GM18861 (cell line): ENCODE results near the gene ACTR1B.
"Not testable (repeated sequence)": the region's sequence is repeated elsewhere in the genome, so short reads cannot be mapped to it uniquely, and the experiment has no call there.

Experiments used
- ATAC-seq: cut with Tn5 transposase; IDR thresholded peaks from one replicate; pipeline ENCODE4 v1.9.1; 2021; ENCODE audit not compliant: unreplicated experiment

Gene ACTR1B

GRCh38 chr2:97691166-97691565 is 27.3 kb upstream of the ACTR1B start:
- ATAC-seq, result no peak

DNA sequence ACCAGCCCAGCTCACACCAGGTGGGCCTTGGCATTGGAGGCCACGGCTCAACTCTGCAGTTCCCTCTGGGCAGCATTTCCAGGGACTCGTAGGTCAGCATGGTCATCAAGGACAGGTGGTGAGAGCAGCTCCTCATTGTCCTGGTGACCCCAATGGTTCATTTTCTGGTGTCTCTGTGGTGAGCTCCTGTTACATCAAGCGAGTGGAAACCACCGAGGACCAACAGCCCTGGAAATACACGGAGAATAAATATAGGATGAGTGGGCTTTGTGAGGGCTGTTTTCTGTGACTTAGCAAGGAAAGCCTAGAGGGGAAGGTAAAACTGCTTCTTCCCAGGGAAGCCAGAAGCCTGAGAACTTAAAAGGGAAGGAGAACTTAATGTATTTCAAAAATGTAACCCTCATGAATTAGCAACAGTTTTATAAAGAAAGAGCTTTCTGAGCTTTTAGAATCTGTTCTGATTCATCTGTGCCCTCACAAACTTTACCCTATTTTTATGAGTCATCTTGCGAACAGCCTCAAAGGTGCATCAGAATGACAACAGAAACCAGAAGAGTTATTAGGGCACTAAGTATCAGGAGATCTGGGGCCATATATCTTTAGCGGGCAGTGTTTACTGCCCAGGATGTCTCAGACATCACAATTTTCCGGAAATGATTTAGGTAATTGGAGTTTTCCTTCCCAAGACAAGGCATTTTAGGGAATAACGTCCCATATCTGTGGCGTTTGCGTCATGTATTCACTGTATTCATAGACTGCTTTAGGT is 24.4 kb upstream of the ACTR1B start:
- no peak for ATAC-seq

DNA sequence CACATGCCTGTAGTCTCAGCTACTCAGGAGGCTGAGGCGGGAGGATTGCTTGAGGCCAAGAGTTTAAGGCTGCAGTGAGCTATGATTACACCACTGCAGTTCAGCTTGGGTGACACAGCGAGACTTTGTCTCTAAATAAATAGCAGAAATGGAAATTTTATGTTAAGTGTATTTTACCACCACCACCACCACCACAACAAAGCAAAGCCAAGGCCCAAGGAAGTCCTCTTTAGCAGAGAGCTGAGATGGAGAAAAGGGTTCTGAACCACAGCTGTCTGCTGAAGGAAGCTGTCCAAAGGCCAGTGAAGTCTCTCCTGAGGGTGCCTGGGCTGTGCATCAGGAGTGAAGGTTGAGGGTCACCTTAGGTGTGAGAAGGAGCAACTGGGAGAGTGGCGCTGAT is 23.4 kb upstream of the ACTR1B start:
- not testable (repeated sequence) for ATAC-seq

DNA sequence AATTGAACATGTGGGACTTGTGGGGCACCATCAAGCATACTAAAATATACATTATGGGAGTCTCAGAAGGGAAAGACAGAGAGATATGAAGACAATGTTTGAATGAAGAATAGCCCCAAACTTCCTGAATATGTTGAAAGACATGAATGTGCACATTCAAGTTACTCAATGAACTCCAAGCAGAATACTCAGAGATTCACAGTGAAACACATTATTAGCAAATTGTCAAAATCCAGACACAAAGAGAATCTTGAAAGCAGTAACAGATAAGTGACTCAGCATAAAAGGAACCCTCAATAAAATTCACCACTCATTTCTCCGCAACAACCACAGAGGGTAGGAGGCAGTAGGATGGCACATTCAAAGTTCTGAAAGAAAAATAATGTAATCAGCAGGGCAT is 14.5 kb upstream of the ACTR1B start:
- ATAC-seq, result no peak

GRCh38 chr2:97677480-97677879 is 13.6 kb upstream of the ACTR1B start:
- ATAC-seq, result no peak

GRCh38 chr2:97676620-97677019 is 12.8 kb upstream of the ACTR1B start:
- no peak for ATAC-seq

DNA sequence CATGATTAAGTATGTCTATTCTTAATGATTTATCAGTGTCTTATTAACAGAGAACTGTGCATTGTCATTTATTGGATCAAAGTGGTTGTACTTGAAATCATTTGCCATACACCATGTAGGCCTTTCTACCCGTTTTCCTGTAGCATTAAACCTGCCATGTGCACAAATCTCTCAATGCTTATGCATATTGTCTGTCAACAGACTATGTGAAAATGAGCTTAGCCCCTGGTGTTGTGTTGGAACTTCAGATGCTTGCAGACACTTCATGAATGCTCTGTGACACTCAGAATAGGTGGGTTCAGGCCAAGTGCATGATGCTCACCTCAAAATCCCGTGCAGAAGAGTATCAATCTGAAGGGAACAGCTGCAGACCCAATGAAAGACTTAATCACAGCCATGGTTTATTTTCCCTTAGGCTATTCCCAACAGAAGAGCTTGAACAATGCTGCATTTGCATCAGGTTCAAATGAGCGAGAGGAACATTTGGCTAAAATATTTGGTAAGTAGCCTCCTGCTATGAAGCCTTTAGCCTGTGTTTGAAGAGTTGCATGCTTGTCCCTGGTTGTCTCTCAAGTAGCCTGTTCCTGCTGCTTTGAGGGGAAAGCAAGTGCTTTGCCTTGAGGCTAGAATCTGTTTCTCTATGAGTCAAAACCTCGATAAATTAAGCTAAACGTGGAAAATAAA is 11.7 kb upstream of the ACTR1B start:
- no peak for ATAC-seq

GRCh38 chr2:97673915-97674283 is 10.1 kb upstream of the ACTR1B start:
- no peak for ATAC-seq

GRCh38 chr2:97673182-97673914 is 9.5 kb upstream of the ACTR1B start:
- no peak for ATAC-seq

DNA sequence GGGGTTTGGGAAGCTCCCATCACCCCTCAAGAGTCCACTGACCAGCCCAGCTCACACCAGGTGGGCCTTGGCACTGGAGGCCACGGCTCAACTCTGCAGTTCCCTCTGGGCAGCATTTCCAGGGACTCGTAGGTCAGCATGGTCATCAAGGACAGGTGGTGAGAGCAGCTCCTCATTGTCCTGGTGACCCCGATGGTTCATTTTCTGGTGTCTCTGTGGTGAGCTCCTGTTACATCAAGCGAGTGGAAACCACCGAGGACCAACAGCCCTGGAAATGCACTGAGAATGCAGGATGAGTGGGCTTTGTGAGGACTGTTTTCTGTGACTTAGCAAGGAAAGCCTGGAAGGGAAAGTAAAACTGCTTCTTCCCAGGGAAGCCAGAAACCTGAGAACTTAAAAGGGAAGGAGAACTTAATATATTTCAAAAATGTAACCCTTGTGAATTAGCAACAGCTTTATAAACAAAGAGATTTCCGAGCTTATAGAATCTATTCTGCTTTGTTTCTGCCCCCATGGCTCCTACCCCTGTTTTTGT is 8.8 kb upstream of the ACTR1B start:
- not testable (repeated sequence) for ATAC-seq

DNA sequence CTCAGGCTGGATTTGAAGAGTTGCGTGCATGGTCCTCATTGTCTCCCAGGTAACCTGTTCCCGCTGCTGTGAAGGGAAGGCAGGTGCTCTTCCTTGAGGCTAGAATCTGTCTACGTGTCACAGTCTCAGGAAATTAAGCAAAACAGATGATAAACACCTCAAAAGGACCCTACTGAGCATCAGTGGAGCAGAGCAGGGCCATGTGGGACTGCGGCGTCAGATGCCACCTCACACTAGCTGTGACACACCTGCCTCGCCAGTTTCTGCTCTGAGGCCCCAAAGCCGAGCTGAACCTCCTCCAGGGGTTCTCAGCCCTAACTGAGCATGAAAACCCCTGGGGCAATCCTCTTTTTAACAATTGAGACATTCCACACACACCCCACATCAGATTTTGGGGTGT is 7.7 kb upstream of the ACTR1B start:
- no peak for ATAC-seq

GRCh38 chr2:97670471-97670870 is 6.6 kb upstream of the ACTR1B start:
- no peak for ATAC-seq

DNA sequence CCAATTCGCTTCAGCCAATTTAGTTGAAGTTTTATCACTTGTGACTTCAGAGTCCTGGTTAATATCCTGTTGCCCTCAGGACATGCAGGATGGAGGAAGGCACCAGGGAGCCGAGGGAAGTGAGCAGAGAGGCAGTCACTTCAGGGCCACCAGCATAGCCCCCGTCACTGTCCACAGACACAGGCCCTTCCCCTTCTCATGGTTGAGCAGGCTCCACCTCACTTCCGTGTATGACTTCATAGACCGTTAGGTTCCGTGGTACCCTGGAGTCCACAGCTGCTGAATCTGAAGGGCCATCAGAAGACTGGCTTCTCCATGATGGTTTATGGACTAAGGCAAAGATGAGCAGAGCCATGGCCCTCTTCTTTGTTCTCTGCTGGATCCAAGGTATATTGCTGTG is 5.6 kb upstream of the ACTR1B start, which contains the start of gene C2orf92:
Gene C2orf92, plus strand, starts transcription at position 266 of the 400 bp plus-strand sequence. Its CDS starts 76 bp downstream, at position 342.
- no peak for ATAC-seq

- ATAC-seq, result no peak
Measured at GRCh38 chr2:97664636-97664970, 759 bp upstream of the ACTR1B start.

- ATAC-seq, result no peak
Measured at GRCh38 chr2:97663626-97663961, 250 bp downstream of the ACTR1B start.

DNA sequence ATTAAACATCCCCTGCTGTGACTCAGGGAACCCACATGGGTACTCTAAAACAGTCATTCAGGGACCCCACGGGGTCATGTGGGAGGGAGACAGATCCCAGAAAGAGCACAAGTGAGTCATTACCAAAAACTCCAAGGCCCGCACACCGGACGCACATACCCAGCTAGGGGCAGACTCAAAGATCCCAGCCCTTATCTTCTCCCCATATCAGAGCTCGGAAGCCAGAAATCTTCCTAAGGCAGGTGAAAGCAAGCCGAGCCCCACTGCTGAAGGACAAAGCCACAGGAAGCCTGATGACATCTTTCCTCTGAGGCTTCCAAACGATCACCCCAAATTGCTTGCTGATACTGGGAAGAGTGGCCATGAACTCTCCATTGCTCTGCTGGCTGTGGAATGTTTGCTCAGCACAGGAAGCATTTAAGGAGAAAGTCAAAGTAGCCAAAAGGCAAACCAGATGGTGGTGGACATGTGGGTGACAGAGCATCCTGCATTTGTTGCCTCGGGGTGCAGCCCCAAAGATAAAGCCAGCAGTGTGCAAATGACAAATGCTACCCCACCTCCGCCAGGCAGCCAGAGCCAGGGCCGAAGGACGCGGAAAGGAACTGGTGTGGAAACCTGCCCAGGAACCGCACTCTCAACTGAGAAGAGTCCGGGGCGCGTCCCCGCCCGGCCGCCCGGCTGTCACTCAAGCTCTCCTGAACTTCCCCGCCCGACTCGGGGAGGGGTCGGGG is 784 bp downstream of the ACTR1B start:
- ATAC-seq, result peak; percentile 34

DNA sequence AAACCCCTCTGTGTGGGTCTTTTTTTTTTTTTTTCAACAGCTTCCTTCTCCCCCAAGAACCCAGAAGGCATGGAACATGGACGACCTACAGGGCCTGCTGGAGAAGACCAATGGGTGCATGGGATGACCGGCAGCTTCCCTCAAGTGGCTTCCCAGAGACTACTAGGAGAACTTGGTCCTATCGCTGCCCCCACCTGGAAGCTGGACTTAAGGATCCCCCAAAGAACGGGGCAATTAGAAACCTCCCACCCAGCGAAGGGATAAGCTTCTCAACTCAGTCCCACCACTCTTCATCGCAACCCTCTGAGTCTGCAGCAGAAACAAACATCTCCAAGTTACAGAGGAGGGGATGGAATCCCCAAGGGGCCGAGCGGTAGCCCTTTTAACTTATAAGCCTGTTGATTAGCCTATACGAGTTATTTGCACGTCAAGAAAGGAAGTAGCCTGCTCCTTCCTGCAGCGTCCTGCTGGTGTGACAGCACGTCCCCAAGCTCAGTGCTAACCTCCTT is 1.4 kb downstream of the ACTR1B start:
- no peak for ATAC-seq

- no peak for ATAC-seq
Measured at GRCh38 chr2:97661927-97662326, 1.9 kb downstream of the ACTR1B start.

DNA sequence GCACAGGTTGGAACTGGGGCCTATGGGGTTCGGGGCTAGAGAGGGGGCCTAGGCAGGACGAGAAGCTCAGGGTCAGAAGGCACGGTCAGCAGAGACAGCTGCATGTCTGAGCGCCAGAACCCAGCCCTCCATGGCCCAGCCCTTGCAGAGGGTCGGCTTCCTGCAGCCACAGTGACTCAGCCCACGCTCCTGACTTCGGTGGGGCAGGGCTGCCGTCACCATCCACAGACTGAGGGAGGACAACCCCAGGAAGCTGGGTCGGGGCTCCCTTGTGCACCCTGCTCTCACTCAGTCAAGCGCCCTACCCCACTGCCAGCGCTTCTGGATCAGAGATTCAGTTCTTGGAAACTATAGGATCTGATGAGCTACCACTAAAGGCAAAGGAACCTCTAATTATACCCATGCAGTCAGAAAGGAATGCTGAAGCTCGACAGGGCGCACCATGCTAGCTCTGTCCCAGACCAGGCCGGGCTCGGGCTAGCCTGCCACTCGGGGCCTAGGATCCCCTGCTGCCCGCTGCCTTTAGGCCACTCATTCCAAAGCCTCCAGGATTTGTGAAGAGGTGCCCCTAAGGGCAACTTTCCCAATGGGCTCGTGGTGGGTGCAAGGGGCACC is 3.0 kb downstream of the ACTR1B start:
- no peak for ATAC-seq

DNA sequence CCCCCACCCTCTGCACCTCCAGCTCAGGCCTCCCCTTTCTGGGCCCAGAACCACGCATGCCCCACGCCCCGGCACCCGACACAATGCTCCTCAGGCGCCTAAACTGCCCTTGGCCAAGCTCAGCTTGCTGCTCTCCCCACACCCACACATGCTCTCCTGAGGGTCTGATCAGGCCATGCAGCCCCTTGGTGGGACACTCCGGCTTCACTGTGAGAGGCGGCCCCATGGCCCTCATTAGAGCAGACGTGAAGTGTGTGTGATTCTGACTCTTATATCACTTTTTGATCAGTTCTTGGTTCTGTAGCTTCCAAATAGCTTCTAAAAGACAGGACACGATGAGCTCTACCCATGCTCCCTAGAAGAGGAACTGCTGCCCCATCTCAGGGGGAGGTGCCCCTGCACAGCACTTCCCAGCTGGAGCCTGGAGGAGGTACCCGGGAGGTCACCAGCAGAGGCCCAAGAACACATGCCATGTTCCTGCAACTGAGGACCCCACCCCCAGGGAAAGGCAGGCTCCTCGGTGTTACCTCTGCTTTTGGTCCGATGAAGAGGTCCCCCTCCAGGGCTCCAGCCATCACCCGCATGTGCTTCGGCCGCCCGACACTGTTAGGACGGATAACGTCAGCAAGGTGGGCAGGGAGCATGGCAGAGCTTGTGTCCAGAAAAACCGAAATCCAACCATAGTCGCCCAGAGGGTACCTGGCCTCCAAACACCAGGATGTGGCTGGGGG is 3.6 kb downstream of the ACTR1B start:
- no peak for ATAC-seq
